ENCODE measurements around the gene ANTKMT.

Gene ANTKMT

GRCh38 chr16:714558-715476 is 6.1 kb upstream of the ANTKMT start, which contains the start of gene METRN:
METRN (plus strand) TSS chr16:715118; CDS start chr16:715290, 172 bp downstream.
- DNase-seq (ENCODE audit: low read depth in 1 of 2, low spot score in 1 of 2): peak; percentile 79 to 84

- DNase-seq (ENCODE audit: low read depth in 1 of 2, low spot score in 1 of 2): no peak
Observed at GRCh38 chr16:715477-716199, 5.3 kb upstream of the ANTKMT start.

- DNase-seq (ENCODE audit: low read depth in 1 of 2, low spot score in 1 of 2): no peak
Observed at GRCh38 chr16:716200-716568, 4.8 kb upstream of the ANTKMT start.

GRCh38 chr16:716768-717325 is 4.1 kb upstream of the ANTKMT start:
- no peak for DNase-seq (ENCODE audit: low read depth in 1 of 2, low spot score in 1 of 2)

GRCh38 chr16:717450-718245 is 3.3 kb upstream of the ANTKMT start:
- DNase-seq (ENCODE audit: low read depth in 1 of 2, low spot score in 1 of 2): no peak

GRCh38 chr16:718389-718788 is 2.6 kb upstream of the ANTKMT start:
- no peak for DNase-seq (ENCODE audit: low read depth in 1 of 2, low spot score in 1 of 2)

GRCh38 chr16:718922-719321 is 2.0 kb upstream of the ANTKMT start:
- no peak for DNase-seq (ENCODE audit: low read depth in 1 of 2, low spot score in 1 of 2)

- no peak for DNase-seq (ENCODE audit: low read depth in 1 of 2, low spot score in 1 of 2)
Observed at GRCh38 chr16:719815-720446, 1.0 kb upstream of the ANTKMT start.

GRCh38 chr16:720447-720989 is 428 bp upstream of the ANTKMT start:
- no peak for DNase-seq (ENCODE audit: low read depth in 1 of 2, low spot score in 1 of 2)

GRCh38 chr16:721765-722540 is 1.0 kb downstream of the ANTKMT start:
- no peak for DNase-seq (ENCODE audit: low read depth in 1 of 2, low spot score in 1 of 2)

- DNase-seq (ENCODE audit: low read depth in 1 of 2, low spot score in 1 of 2): no peak
Observed at GRCh38 chr16:722835-723633, 2.1 kb downstream of the ANTKMT start.

GRCh38 chr16:723695-724094 is 2.7 kb downstream of the ANTKMT start:
- DNase-seq (ENCODE audit: low read depth in 1 of 2, low spot score in 1 of 2): no peak

GRCh38 chr16:724188-725040 is 3.5 kb downstream of the ANTKMT start:
- no peak for DNase-seq (ENCODE audit: low read depth in 1 of 2, low spot score in 1 of 2)

GRCh38 chr16:725041-725376 is 4.1 kb downstream of the ANTKMT start:
- no peak for DNase-seq (ENCODE audit: low read depth in 1 of 2, low spot score in 1 of 2)

- no peak for DNase-seq (ENCODE audit: low read depth in 1 of 2, low spot score in 1 of 2)
Observed at GRCh38 chr16:725463-726187, 4.7 kb downstream of the ANTKMT start.

GRCh38 chr16:726188-726437 is 5.2 kb downstream of the ANTKMT start:
- DNase-seq (ENCODE audit: low read depth in 1 of 2, low spot score in 1 of 2): no peak

GRCh38 chr16:726438-727290 is 5.7 kb downstream of the ANTKMT start, which contains the start of the genes CCDC78 and HAGHL:
CCDC78 (minus strand) TSS chr16:726443; CDS start chr16:726367, 76 bp downstream.
HAGHL (plus strand) TSS chr16:727106; CDS start chr16:727510, 404 bp downstream.
- DNase-seq (ENCODE audit: low read depth in 1 of 2, low spot score in 1 of 2): peak; percentile 29 to 33
